HPDE6-E6E7 (cell line): Measurements from ENCODE around the gene ERN1.

Source experiments
- DNase-seq: peaks from one replicate; pipeline ENCODE4 v3.0.0; 2011; ENCODE audit warnings: missing footprints; ENCODE audit errors: extremely low spot score

Gene ERN1

GRCh38 chr17:64158406-64158805 lies 28.5 kb upstream of the ERN1 start:
- no peak for DNase-seq

DNA sequence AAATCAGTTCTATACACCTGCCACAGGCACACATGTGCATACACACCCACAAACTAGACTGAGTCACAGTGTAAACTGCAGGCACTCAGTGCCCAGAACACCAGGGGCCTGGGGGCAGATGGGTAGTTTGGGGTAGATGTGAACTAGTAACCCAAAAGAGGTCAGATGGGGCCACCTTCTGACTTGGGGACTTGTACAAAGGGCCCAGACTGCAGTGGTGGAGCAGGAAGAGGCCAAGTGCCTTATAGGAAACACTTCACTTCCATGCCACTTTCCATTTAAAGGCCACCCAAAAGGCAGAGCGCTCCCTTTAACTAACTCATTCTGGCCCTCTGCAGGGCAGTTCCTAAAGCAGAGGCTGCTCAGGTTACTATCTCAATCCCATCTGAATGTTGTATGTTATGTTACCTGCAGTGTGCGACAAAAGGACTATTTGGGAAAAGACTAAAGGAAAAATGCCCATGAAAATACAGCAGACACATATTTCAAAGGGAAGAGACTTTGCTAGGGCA lies 27.8 kb upstream of the ERN1 start:
- DNase-seq = no peak

GRCh38 chr17:64156670-64157069 lies 26.7 kb upstream of the ERN1 start:
- DNase-seq = no peak

- no peak for DNase-seq
These were observed 26.0 kb upstream of the ERN1 start for GRCh38 chr17:64155751-64156544.

GRCh38 chr17:64155129-64155528 lies 25.2 kb upstream of the ERN1 start:
- DNase-seq = no peak

GRCh38 chr17:64154717-64155116 lies 24.8 kb upstream of the ERN1 start:
- no peak for DNase-seq

DNA sequence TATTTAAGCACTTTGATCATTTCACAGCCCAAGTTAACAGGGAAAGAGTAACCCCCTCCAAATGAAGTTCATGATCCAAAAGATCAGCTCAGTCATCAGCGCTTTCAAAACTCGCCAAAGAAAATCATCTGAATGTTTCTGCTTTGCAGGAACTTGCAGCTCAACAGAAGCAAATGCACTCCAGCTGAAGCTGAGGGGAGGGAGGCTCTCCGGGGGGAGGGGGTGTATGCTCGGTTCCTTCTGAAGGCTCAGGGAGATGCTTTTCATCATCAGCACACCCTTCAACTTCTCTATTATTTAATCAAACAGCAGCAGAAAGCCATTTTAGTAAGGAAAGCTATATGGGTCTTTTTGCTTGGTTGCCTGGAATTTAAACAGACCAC lies 24.4 kb upstream of the ERN1 start:
- no peak for DNase-seq

DNA sequence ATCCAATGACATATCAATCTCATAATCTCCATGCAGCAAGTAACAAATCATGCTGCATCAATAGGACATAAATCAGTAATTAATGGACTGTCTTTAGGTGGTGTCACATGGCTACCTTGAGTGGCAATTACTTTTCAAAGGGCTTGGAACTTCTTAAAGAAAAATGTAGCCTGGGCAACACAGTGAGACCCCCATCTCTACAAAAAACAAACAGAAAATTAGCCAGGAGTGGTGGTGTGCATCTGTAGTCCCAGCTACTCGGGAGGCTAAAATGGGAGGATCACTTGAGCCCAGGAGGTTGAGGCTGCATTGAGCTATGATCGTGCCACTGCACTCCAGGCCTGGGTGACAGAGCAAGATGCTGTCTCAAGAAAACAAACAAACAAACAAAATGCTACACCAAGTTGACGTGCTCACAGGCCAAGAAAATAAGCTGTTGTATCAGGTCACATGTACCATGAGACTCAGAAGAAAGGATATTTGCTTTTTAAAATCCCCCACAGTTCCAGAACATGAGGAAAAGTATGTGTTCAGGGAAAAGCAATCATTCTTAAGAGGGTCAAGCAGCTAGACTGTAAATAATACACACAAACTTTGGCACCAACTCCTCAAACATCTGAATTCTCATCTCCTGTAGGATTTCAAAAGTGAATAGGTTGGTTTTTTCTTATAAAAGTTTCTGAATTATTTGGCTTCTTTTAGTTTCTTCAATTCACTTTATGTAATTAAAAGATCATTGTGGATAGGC lies 23.8 kb upstream of the ERN1 start:
- DNase-seq = no peak

- no peak for DNase-seq
These were observed 22.6 kb upstream of the ERN1 start for GRCh38 chr17:64152428-64153125.

DNA sequence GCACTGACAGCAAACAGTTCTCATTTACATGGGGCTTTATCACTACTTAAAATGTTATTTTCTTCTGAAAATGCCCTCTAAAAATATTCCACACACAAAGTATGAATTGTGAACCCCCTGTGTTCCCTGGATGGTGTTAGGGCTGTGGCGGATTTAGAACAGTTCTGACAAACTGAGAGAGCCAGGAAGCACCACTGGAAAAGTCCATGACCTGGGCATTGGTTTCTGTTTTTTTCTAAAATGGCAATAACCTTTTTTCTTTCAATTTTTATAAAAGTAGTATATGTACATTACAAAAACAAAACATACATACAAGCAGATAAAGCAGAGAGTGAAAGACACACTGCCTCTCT lies 21.0 kb upstream of the ERN1 start:
- no peak for DNase-seq

GRCh38 chr17:64150237-64151015 lies 20.5 kb upstream of the ERN1 start:
- no peak for DNase-seq

DNA sequence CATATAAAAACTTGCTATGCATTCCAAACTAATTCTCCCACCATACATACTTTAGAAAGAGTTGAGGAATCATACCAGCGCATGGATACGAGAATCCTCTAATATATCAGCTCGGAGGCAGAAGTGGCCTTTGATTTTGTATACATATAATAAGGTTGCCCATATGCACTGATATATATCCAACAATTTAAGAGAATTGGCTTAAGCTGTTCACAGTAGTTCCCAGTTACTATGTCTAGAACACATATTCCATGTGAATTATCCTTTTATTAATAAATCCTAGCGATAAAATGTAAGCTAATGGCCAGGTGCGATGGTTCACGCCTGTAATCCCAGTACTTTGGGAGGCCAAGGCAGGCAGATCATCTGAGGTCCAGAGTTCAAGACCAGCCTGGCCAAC lies 19.3 kb upstream of the ERN1 start:
- no peak for DNase-seq

DNA sequence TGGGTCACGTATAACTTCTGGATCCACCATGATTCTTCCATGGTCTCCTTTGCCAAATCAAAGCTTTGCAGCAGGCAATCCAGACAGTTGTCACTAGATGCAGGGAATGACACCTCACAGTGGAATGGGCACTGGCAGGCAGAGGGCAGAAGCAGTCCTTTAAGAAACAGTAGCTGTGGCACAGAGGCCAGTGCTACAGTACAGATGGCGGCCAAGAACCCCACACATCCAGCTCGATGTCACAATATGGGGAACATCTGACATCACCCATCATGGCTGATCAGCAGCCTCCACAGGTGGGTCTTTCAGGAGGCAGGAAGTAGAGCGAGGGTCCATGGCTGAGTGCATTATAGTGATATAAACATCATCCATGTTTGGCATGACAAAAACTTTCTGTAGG lies 18.8 kb upstream of the ERN1 start:
- DNase-seq = no peak

DNA sequence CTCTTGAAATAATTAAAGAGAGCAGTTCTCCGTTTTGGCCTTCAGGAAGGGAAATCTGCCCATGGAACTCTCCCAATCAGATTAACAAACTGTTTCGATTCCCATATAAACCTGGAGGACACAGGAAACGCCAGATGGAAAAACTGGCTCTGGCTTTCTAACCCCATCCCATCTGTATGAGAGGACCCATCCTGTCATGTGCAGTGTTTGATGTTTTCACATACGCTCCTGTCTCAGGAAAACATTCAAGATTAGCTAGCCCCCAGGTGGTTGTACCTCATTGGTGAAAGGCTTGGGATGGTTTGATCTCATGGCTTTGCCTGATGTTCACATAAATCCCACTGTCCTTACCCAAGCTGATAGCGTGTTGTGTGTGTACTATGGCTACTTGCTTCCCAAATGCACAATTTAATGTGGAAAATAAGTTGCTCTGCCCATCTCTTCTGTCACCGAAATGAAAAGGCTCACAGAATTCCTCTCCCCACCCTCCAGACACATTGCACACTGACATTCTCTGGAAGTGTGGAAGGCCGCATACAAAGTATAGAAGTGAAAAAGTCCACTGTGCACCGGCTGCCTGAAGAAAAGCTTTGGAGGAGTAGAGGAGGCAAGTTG lies 18.2 kb upstream of the ERN1 start:
- DNase-seq = no peak

DNA sequence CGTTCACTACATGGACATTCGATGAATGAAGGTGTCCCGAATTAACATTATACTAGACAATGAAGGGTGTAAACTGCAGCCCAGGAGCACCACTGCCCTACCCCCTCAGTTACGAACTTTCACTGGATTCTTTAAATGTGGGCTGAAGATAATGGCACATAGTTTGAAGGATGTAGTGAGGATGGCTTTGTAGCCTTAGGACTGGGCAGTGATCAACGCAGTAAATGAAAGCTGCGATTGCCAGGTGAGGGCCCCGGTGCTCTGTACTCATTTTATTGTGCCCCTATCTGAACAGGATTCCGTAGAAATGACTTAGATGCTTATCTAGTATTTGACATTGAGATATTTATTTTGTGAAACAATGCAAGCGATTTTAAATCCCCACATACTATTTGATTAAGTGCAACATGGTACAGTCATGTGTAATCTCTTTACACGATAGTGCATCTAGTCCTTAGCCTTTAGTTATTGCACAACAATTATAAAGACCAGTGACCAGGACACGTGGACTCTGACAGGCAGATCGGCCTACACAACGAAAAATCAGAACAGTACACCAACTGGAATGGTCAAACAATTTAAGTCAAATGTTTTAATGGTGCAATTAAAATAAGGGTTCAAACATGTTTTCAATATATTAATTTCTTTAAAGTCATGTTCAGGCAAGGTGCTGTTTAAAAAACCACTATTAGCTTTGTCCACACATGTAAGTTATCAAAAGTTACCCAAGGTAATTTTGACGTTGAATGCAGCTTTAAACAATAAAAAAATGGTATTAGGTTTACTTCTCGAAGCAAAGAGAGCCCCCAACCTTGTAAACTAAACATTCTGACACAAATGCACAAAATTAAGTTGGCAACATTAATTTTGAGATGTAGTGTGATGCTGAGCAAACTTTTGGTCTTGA lies 17.4 kb upstream of the ERN1 start:
- DNase-seq = no peak

GRCh38 chr17:64146418-64147109 lies 16.6 kb upstream of the ERN1 start:
- no peak for DNase-seq

- peak; percentile 95 for DNase-seq
These were observed 15.9 kb upstream of the ERN1 start for GRCh38 chr17:64145751-64146417.

GRCh38 chr17:64145375-64145750 lies 15.4 kb upstream of the ERN1 start:
- DNase-seq = no peak

DNA sequence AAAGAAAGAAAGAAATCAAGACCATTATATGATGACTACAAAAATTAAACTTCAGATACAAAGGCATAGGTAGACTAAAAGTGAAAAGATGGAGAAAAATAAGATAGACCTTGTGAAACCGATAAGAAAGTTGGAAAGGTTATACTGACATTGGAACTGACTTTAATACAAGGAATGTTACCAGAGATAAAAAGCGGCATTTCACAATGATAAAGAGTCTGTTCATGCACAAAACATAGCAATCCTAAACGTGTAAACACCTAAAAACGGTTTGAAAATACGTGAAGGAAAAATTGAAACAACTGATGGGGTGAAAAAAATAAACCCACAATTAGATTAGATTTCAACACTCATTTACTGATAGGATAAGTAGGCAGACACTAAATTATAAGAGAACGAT lies 9.6 kb upstream of the ERN1 start:
- DNase-seq = no peak
